Colonic mucosa (tissue), 4 donors: ENCODE results near the gene SCAP. TPM values are rescaled to one million over a fixed set of nuclear protein-coding genes. Genes with fewer than 3 reads are reported as not detected.

ENCODE experiments used
- DNase-seq: peaks from one replicate; pipeline ENCODE4 v3.0.0-alpha.2; 2020
- H3K27ac ChIP-seq: fragments of 200-600 bp; one replicate; pipeline ENCODE4 v1.8.0; 2021
- H3K27me3 ChIP-seq: fragments of 200-600 bp; one replicate; pipeline ENCODE4 v1.8.0; 2021
- H3K36me3 ChIP-seq: fragments of 200-600 bp; one replicate; pipeline ENCODE4 v1.8.0; 2021
- H3K4me1 ChIP-seq: fragments of 200-600 bp; one replicate; pipeline ENCODE4 v1.8.0; 2021; ENCODE audit warnings: mild to moderate bottlenecking
- H3K4me3 ChIP-seq: fragments of 200-600 bp; one replicate; pipeline ENCODE4 v1.8.0; 2021
- H3K9ac ChIP-seq, 2 donors: one replicate each; pipeline ENCODE4 v1.7.0; 2013; ENCODE audit warnings: control low read depth in 2 of 2, low read depth in 2 of 2, low read length in 2 of 2
- H3K9me3 ChIP-seq: fragments of 200-600 bp; one replicate; pipeline ENCODE4 v1.8.0; 2021
- intact Hi-C: fragments of 100-400 bp; cut with DNase I; formaldehyde crosslinking; loops from one replicate; pipeline ENCODE4 v1.14.1; 2022
- total RNA-seq, 2 donors: library from RNA; stranded (reverse); fragmentation: NEBNext Ultra II Directional in 1 of 2; extraction: Animal tissue kit (Norgen Biotek cat#: 25700) in 1 of 2; gene quantifications; one replicate each; pipeline ENCODE4 v1.2.1, GENCODE V29; 2021
- TF ChIP-seq, protein P1 (sequence below): fragments of 200-600 bp; IDR thresholded peaks from one replicate; pipeline ENCODE4 v1.8.0; 2022; ENCODE audit warnings: antibody characterized with exemption, mild to moderate bottlenecking
- donor health status: healthy.
- donor health status: DM: no; HTN: no; CAD: no.
- donor health status: DM: no; HTN: no; CAD: no.

Gene SCAP
- total RNA-seq, 2 donors from 2014 or later, result 86.5 to 137 TPM

- H3K9me3 ChIP-seq, result no peaks in the 10 kb centered on the region
- no peaks in the 10 kb centered on the region for H3K27me3 ChIP-seq
- H3K27ac ChIP-seq, result no peak overlapping the region
- TF ChIP-seq, protein P1, sequence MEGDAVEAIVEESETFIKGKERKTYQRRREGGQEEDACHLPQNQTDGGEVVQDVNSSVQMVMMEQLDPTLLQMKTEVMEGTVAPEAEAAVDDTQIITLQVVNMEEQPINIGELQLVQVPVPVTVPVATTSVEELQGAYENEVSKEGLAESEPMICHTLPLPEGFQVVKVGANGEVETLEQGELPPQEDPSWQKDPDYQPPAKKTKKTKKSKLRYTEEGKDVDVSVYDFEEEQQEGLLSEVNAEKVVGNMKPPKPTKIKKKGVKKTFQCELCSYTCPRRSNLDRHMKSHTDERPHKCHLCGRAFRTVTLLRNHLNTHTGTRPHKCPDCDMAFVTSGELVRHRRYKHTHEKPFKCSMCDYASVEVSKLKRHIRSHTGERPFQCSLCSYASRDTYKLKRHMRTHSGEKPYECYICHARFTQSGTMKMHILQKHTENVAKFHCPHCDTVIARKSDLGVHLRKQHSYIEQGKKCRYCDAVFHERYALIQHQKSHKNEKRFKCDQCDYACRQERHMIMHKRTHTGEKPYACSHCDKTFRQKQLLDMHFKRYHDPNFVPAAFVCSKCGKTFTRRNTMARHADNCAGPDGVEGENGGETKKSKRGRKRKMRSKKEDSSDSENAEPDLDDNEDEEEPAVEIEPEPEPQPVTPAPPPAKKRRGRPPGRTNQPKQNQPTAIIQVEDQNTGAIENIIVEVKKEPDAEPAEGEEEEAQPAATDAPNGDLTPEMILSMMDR, result no peak
- H3K9ac ChIP-seq, result no peak overlapping the region
- DNase-seq, result no peak
- H3K36me3 ChIP-seq, result peaks cover 12% of the 10 kb centered on the region
- H3K4me1 ChIP-seq, result peaks cover 3% of the 10 kb centered on the region
- H3K4me3 ChIP-seq, result no peak overlapping the region
- intact Hi-C loops, result no loop called here
Measured at GRCh38 chr3:47410801-47411646, 64.7 kb downstream of the SCAP start.

GRCh38 chr3:47410417-47410720 lies 65.4 kb downstream of the SCAP start:
- intact Hi-C loops, result no loop called here
- TF ChIP-seq, protein P1, result no peak
- Histone ChIP-seq H3K4me1 (peaks cover 3% of the 10 kb centered on the region), H3K9me3 (no peaks in the 10 kb centered on the region), H3K27me3 (no peaks in the 10 kb centered on the region), H3K9ac (no peak overlapping the region), H3K27ac (no peak overlapping the region), H3K36me3 (peaks cover 12% of the 10 kb centered on the region), H3K4me3 (no peak overlapping the region)
- DNase-seq, result no peak

GRCh38 chr3:47409688-47410416 lies 65.9 kb downstream of the SCAP start:
- Histone ChIP-seq H3K9me3 (no peaks in the 10 kb centered on the region), H3K36me3 (peaks cover 12% of the 10 kb centered on the region), H3K27ac (no peak overlapping the region), H3K27me3 (no peaks in the 10 kb centered on the region), H3K9ac (no peak overlapping the region), H3K4me3 (no peak overlapping the region), H3K4me1 (peaks cover 3% of the 10 kb centered on the region)
- TF ChIP-seq, protein P1, result no peak
- DNase-seq, result no peak
- intact Hi-C loops, result no loop called here

DNA sequence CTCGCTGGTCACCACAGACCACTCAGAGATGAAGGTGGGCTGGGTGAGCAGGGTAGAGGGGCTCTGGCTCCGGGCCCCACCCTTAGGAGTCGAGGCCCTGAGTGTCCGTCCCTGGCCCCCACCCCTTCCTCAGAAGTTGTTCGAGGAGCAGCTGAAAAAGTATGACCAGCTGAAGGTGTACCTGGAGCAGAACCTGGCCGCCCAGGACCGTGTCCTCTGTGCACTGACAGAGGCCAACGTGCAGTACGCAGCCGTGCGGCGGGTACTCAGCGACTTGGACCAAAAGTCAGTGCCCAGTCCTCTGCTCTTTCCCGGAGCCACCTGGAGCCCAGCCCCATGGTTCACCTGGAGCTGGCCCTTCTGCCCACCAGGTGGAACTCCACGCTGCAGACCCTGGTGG lies 66.5 kb downstream of the SCAP start:
- no peak for DNase-seq
- TF ChIP-seq, protein P1, result no peak
- Histone ChIP-seq H3K4me3 (no peak overlapping the region), H3K36me3 (peaks cover 12% of the 10 kb centered on the region), H3K27me3 (no peaks in the 10 kb centered on the region), H3K27ac (no peak overlapping the region), H3K4me1 (peaks cover 3% of the 10 kb centered on the region), H3K9me3 (no peaks in the 10 kb centered on the region), H3K9ac (no peak overlapping the region)
- intact Hi-C loops, result no loop called here

DNA sequence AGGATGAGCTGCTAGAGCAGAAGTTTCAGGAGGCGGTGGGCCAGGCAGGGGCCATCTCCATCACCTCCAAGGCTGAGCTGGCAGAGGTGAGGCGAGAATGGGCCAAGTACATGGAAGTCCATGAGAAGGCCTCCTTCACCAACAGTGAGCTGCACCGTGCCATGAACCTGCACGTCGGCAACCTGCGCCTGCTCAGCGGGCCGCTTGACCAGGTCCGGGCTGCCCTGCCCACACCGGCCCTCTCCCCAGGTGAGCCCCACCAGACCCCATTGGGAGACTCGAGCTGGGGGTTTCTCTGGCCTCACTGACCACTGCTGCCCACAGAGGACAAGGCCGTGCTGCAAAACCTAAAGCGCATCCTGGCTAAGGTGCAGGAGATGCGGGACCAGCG lies 66.9 kb downstream of the SCAP start:
- TF ChIP-seq, protein P1, result no peak
- intact Hi-C loops, result no loop called here
- no peak overlapping the region for H3K4me3 ChIP-seq
- no peak overlapping the region for H3K9ac ChIP-seq
- DNase-seq, result no peak
- H3K36me3 ChIP-seq, result peaks cover 12% of the 10 kb centered on the region
- no peaks in the 10 kb centered on the region for H3K27me3 ChIP-seq
- no peak overlapping the region for H3K27ac ChIP-seq
- H3K9me3 ChIP-seq, result no peaks in the 10 kb centered on the region
- H3K4me1 ChIP-seq, result peaks cover 3% of the 10 kb centered on the region
